ENCODE measurements around the gene DUSP16.
"Not testable (repeated sequence)": the region's sequence is repeated elsewhere in the genome, so short reads cannot be mapped to it uniquely, and the experiment has no call there.

DUSP16 gene

DNA sequence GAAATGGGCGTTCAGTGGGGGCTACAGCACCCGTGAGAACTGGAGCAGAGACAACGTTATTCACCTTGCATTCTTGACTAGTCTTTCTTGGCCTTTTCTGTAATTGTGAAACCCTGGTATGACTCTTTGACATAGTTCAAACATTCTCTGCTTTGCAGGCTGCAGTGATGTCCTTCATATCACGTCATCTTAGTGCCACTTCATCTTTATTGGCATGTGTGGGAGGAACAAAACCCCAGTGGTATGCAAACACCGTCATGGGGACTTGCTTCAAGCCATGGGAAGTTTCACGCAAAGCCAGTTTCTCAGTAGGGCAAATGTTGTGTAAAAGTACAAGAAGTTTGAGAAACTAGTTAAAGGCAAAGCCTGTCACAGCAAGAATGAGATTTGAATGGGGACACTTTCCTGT, 20.2 kb upstream of the DUSP16 start:
- no peak for DNase-seq

DNA sequence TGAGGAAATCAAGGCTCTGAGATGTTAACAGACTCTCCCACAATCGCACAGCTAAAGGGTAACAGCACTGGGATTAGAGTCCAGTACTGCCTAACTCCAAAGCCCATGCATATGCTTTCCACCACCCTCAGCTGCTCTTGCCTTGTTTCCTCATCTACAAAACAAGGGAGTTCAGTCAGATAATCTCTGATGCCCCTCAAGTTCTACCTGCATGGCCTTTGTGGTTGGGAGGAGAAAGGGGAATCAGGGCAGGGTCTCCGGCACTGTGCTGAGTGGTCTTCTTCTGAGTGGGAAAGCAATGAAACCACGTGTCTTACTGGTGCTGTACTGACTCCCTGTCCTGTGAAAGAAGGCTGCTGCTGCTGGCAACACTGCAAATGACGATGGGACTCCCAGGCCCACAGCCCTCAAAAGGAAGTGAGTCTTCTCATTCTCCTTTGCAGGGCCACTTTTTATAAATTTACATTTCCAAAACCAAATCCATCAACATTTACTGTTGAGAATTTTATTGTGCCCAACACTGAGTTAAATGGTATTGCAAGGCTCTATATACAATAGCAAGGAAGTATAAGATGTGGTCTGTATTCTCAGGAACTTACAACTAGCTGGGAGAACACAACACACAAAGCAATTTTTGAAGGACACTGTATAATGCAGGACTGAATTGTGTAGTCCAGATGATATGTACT, 19.7 kb upstream of the DUSP16 start:
- DNase-seq, result no peak

DNA sequence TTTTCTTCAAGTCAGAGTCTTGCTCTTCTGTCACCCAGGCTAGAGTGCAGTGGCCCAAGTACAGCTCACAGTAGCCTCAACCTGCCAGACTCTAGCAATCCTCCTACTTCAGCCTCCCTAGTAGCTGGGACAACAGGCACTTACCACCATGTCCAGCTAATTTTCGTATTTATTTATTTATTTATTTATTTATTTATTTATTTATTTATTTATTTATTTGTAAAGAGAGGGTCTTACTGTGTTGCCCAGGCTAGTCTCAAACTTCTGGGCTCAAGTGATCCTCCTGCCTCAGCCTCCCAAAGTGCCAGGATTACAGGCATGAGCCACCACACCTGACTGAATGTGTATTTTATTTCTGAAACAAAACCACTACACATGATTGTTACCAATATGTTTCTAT, 18.1 kb upstream of the DUSP16 start:
- not testable (repeated sequence) for DNase-seq

DNA sequence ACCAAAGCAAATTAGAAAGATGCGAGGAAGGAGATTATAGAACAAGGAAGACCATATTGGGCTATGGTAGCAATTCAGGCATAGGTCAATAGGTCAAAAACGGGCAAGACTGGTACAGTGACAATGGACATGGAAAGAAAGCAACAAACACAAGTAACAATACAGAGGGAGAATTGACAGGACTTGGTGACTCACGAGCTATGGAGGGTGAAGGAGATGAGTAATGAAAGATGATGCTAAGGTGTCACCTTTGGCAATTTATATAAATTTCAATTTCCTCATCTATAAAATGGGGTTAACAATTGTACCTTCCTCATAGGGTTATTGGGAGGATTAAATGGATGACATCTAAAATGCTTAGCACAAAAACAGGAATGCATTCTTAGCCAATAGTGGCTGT, 15.1 kb upstream of the DUSP16 start:
- DNase-seq, result no peak

DNA sequence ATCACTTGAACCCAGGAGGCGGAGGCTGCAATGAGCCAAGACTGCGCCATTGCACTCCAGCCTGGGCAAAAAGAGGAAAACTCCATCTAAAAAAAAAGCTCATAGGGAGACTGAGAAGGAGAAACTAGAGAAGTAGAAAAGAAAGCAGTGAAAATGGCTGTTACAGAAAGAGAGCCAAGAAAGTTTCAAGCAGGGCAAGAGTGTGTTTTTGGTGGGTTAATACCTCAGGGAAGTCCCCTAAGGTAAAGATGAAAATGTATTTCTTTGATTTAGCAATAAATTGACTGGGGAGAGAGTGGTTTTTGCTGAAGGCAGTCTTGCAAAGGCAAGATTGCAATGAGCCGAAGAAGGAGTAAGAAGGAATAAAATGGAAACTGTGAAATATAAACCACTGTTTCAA, 10.0 kb upstream of the DUSP16 start:
- DNase-seq, result no peak

DNA sequence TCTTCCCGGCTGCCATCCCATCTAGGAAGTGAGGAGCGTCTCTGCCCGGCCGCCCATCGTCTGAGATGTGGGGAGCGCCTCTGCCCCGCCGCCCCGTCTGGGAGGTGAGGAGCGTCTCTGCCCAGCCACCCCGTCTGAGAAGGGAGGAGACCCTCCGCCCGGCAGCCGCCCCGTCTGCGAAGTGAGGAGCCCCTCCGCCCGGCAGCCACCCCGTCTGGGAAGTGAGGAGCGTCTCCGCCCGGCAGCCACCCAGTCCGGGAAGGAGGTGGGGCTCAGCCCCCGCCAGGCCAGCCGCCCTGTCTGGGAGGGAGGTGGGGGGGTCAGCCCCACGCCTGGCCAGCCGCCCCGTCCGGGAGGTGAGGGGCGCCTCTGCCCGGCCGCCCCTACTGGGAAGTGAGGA, 3.3 kb upstream of the DUSP16 start:
- not testable (repeated sequence) for DNase-seq

DNA sequence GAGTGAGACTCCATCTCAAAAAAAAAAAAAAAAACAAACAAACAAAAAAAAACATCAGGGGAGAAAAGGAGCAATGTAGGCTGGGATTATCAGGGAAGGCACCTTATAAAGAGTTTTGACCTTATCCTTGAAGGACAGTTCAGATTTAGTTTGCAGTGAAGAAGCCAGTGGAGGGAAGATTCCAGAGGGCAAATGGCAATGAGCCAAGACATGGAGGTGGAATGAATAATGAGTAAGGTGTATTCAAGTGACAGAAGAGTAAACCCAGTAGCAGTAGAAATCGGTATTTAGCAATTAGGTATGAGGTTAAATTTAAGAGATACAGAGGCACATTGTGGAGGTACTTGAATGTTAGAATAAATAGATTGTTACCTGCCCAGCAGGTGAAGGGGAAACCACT, 2.2 kb upstream of the DUSP16 start:
- DNase-seq, result no peak

DNA sequence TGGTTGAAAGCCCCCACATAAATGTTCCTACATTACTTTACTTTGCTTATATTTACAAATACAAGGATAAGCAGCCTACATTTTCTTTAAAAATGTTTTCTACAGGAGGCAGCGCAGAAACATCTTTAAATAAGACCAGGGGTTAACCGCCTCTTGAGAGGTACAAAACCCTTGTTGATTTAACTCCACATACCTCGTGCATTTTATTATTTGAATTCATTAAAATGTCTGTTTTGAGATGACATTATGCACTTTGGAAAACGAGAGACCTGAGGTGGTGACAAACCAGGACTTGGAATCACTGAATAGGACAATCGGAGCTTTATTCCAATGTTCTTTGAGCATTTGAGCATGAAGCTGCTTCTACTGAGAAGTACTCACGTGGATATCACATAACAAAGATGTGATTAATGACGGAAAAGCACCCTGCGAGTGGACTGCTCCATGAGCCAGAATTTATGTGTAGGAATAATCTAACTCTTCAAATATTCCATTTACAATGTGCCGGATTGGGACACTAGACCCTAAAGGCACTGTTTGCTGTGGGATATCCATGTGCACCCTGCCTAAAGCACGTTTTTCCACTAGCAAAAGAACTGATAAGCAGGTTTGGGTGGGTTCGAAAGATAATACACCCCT, 746 bp upstream of the DUSP16 start:
- DNase-seq, result peak; percentile 54

DNA sequence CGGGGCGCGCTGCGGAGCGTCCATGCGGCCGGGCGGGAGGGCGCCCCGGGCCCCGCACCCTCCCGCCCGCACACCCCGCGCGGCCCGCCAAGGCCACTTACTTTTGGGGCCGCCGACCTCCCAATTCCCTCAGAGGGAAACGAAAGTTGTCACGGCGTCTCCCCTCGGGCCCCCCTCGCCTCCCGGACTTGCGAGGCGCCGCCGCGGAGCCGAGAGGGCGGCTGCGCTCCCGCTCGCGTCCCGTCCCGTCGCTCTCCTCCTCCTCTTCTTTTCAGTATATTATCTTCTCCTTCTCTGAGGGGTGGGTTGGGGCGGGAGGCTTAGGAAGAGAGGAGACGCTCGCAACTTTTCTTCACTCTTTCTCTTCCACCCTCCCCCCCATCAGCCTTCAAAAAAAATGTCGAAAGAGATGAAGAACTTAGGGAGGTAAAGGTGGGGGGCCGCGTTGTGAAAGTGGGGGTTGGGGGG, 613 bp downstream of the DUSP16 start:
- DNase-seq, result no peak

DNA sequence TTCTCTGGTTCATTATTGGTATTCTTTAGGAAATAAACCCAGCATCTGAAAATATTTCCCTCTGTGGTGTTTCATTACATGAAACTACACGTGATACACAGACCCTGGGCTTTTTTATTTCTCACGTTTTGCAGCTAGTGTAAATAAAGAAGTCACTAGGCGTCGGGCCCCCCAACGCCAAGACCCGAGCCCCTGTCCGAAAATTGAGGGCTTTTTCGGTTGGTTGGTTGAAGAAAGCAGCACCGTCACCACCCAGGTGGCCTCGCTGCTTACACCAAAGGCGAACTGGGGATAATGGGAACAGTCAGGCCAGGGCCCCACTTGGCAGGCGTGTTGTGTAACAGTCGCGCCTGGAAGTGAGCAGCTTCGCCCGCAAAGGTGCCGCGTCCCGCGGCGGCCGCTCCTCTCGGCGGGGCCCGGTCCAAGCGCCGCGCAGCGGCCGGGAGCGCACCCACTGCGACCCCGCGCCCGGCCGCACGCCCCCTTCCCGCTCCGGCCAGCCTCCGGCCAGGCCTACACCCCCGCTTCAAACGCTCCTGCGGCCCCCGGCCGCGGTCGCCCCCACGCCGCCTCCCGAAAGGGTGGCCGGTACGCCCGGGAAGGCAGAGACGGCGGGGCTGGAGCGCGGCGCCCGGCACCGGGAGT, 1.2 kb downstream of the DUSP16 start:
- DNase-seq, result peak; percentile 30

DNA sequence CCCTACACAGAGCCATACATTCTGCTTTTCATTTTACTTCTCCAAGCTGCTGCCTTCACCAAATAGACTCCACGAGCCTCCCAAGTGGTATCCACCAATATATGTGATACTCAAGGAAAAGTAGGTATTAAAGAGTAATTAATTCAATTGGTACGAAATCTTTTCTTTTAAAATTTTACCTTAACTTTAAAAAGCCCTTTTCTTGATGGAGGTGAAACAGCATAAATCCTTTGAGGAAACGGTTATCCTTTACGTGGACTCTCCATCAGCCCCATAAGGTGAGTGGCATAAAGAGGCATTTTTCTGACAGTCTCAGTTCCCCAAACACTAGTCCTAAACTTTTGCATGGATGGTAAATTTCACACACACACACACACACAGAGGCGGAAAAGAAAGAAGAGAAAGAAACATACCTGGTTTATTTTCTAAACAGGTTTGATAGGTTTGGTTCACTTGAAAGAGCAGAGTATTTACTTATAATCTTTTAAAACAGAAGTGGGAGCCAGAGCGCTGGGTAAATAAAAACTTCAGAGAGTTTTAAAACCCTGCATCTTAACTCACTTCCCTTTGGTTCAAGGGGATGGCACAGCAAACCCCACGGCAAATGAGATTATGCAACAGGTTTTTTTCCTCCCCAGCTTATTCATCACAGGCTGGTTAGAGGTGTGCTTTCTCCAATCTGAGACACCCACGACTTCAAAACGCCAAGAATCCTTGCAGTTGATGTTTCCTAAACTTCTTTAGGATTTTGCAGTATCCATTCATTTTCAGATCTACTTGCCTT, 1.9 kb downstream of the DUSP16 start:
- DNase-seq, result peak; percentile 83

DNA sequence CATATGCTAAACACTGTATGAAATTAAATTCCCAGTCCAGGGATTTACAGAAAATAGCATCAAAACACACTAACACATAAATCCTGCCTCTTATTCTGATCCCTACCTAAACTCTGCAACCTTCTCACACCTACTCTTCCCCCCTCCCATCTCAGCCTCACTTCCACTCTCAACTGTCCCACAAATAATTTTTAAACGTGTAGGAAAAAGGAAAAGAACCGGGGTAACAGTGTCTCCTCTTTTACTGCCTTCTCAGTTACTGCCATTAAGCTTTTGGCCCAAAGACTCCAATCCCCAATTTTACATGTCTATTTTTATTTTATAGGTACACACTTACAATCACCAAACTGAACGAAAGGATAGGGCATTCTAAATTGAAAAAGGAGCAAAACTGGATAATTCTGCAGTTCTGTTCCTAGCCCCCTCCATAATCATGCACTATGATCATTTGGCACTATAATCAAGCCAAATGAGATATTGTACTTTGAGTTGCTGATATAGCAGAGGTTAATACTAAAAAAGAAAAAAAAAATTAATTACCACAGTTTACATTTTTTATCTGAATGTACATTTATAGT, 2.9 kb downstream of the DUSP16 start:
- DNase-seq, result no peak

DNA sequence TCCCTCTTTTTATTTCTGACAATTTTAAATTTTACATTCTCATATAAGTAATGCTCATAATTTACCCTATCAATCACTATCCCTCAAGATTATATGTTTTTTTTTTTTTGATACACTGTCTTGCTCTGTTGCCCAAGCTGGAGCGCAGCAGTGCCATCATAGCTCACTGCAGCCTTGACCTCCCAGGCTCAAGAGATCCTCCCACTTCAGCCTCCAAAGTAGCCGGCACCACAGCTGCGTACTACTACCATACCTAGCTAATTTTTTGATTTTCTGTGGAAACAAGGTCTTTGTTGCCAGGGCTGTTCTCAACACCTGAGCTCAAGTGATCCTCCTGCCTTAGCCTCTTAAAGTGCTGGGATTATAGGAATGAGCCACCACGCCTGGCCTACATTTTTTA, 4.4 kb downstream of the DUSP16 start:
- DNase-seq, result no peak

DNA sequence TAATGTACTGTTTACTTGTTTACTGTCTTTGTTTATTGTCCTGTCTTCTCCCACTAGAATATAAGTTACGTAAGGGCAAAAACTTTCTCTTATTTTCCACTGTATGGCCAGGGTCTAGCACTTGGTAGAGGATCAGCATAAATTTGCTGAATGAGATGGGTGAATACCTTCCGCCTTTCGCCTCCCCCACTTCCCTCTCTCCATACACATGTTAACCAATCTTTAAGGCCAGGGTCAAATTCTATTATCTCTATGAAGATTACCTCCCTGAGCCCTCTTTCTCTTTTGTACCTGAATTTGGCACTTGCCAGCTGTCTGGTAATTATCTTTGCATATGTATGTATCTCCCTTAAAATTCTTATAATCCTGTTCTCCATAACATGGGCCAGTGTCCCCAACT, 4.9 kb downstream of the DUSP16 start:
- DNase-seq, result no peak

DNA sequence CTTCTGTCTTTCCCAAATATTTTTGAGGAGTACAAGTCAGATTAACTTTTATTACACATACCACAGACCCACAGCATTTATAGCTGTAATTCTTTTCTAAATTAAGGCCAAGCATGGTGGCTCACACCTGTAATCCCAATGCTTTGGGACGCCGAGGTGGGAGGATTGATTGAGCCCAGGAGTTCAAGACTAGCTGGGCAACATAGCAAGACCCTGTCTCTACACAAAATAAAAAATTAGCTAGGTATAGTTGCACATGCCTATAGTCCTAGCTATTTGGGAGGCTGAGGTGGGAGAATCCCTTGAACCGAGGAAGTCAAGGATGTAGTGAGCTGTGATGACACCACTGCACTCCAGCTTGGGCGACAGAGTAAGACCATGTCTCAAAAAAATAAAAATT, 7.0 kb downstream of the DUSP16 start:
- no peak for DNase-seq

DNA sequence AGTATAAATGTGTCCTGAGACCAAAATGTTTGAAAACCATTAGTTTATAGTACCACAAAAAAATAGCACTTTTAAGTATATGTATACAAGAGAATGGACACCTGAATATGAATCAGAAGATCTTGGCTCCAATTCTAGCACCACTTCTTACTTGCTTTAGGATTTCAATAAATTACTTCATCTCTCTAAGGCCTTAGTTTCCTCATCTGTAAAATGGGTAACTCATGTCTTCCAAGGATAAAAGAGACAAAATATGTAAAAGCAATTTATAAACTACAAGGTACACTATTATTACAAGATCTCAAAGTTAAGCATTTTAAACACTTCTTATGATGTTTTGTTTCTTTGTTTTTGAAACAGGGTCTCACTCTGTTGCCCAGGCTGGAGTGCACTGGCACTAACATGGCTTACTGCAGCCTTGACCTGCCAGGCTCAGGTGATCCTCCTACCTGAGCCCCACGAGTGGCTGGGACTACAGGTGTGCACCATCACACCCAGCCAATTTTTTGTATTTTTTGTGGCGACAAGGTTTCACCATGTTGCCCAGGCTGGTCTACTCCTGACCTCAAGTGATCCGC, 9.4 kb downstream of the DUSP16 start:
- no peak for DNase-seq

DNA sequence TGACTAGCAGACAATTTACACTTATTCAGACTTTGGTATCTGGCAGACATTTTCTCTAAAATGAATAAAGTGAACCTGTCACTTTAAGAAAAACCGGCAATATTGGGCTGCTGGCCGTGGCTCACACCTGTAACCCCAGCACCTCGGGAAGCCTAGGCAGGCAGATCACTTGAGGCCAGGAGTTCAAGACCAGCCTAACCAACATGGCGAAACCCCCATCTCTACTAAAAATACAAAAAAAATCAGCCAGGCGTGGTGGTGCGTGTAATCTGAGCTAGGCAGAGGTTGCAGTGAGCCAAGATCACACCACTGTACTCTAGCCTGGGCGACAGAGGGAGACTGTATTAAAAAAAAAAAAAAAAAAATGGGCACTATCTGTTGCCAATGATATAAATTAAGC, 11.5 kb downstream of the DUSP16 start:
- DNase-seq, result no peak

DNA sequence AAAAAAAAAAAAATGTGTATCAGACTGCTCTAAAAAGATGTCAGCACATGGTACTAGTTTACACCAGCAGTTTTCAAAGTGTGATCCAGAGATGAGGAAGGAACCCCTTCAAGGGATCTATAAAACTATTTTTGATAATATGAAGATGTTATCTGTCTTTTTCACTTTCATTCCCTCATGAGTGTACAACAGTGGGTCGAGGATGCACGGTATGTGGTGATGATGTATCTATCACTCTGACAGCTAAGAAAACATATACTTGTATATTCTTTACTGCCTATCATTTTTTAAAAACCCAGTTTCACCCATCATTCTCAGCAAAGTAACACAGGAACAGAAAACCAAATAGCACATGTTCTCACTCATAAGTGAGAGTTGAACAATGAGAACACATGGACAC, 12.4 kb downstream of the DUSP16 start:
- DNase-seq, result no peak

DNA sequence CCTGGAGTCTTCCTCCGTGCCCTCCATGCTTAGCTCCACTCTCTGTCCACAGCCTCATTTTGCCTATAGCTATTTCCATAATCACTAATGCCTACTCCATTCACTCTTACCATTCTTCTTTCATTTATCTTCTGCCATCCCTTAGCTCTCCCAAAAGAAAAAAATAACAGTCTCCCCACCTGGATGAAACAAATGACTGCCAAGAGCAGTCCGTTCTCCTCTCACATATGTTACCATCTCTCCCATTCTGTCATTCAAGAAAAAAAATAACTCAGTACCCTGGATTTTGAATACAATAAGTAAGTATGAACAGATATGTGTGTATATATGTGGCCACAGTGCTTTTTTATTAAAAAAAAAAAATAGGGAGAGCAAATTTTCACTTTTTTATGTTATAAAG, 13.2 kb downstream of the DUSP16 start:
- DNase-seq, result no peak

DNA sequence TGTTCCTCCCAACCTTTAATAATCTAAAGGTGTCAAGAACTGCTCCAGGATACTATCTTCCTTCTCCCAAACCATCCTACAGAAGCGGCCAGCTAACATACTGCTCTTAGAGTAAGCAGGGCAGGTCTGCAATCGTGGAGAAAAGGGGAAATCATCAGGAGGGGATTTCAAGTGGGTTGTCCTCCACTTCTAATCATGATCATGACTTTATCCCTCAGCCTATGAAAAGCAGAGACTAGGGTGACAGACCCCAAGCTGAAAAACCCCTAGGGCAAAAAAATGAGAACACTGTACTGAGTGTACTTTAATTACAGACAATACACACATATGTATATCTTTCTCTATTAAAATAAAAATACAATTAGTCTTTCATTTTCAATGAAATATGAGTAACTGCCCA, 13.9 kb downstream of the DUSP16 start:
- DNase-seq, result no peak

DNA sequence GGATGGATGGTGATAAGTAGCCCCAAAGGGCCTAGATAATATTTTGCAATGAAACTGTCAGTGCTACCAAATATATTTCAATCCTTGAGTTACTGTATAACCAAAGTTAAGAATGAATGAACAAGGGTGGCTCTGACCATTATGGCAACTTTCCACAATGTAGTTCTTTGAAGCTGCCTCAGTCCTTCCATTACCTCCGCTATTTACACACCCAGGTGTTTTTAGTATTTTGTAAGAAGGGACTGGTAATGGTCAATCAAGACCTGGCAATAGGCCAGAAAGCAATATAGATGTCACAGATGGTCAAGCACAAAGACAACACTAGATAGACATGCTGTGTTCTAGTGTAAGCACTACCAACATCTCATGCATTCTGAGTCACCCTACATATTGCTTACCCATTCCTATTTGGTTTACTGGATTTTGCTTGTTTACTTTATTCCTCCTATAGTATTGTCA, 16.3 kb downstream of the DUSP16 start:
- DNase-seq, result peak; percentile 52

DNA sequence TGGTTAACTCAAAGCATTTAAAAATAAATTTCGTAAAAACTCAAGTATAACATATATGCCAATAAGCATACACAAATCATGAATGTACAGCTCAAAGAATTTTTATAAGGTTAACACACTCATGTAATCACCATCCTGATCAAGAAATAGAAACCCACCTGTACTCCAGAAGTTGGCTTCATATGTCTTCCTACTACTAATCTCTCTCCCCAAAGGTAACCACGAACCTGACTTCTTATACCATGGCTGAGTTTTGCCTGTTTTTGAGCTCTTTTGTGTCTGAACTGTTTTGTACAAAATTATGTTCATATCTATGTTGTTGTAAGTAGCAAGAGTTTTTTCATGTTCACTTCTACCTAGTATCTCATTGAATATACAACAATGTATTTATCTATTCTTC, 18.7 kb downstream of the DUSP16 start:
- no peak for DNase-seq

DNA sequence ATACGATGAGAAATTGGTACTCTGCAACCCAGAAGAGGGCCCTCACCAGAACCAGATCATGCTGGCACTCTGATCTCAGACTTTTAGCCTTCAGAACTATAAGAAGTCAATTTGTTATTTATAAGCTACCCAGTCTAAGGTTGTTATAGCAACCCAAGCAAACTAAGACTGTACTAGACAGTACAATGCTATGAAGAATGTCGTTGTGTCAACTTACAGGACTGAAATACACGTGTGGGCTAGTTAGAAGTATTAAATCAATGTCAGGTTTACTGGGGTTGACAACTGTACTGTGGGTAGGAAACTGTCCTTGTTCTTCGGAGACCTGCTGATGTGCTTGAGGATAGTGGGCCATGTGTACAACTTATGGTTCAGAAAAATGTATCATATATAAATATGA, 19.7 kb downstream of the DUSP16 start:
- no peak for DNase-seq
